DMS 273 (cell line): Measurements from ENCODE around the gene TRAPPC4.

ENCODE experiments used
- DNase-seq: peaks from one replicate; lab custom pipeline; 2025; ENCODE audit not compliant: unreplicated experiment; lab: John Stamatoyannopoulos, UW

Gene TRAPPC4

GRCh38 chr11:119065369-119065768 lies 46.8 kb downstream of the TRAPPC4 start:
- peak; percentile 41 for DNase-seq

GRCh38 chr11:119067371-119068222 lies 49.0 kb downstream of the TRAPPC4 start, which contains the start of gene VPS11:
Gene VPS11 (plus strand): TSS chr11:119067818. CDS start chr11:119067824, 6 bp downstream.
- DNase-seq = peak; percentile 97
